ENCODE measurements around the gene WAPL. TPM values are rescaled to one million over a fixed set of nuclear protein-coding genes. Genes with fewer than 3 reads are reported as not detected.

Gene WAPL
- total and polyA plus RNA-seq, 2 of the 8 experiments (the other 6 are each of a cell fraction or from before 2014, with no cell fraction given) = 12.8 to 48.1 TPM

DNA sequence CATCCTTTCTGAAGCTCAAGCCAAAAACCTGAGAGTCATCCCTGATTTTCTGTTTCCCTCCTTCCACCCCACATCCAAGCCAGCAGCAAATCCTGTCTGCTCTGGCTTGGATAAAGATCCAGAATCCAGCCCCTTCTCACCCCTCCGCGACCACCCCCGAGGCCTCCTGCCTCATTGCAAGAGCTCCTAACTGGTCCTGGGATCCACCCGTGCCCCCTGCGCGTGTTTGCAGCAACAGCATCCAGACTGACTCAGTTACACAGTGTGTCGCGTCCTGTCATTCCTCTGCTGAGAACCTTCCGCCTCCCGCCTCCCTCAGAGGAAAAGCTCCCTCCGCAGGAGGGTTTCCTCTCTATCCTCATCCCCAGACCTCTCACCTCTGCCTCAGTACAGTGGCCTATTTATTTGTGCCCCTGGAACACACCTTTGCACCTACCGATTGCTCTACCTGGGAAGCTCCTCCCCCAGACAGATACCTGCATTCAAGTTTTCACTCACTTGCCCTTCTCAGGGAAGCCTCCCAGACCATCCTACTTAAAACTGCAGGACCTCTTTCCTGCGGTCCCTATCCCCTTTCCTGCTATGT, 133.4 kb downstream of the WAPL start (continued):
- TF ChIP-seq USF2 (IDR thresholded peaks at IDR 0.05; ENCODE audit: low read length) (no peak), ASH2L (IDR thresholded peaks at IDR 0.05; ENCODE audit: low read length) (no peak), MAFK (IDR thresholded peaks at IDR 0.05; ENCODE audit: low read depth, low read length) (no peak), HDAC2 (IDR thresholded peaks at IDR 0.05; ENCODE audit: borderline replicate concordance in 1 of 2, low read depth in 2 of 2, low read length in 2 of 2) (no peak)
- TF ChIP-seq, protein P1, sequence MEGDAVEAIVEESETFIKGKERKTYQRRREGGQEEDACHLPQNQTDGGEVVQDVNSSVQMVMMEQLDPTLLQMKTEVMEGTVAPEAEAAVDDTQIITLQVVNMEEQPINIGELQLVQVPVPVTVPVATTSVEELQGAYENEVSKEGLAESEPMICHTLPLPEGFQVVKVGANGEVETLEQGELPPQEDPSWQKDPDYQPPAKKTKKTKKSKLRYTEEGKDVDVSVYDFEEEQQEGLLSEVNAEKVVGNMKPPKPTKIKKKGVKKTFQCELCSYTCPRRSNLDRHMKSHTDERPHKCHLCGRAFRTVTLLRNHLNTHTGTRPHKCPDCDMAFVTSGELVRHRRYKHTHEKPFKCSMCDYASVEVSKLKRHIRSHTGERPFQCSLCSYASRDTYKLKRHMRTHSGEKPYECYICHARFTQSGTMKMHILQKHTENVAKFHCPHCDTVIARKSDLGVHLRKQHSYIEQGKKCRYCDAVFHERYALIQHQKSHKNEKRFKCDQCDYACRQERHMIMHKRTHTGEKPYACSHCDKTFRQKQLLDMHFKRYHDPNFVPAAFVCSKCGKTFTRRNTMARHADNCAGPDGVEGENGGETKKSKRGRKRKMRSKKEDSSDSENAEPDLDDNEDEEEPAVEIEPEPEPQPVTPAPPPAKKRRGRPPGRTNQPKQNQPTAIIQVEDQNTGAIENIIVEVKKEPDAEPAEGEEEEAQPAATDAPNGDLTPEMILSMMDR (IDR thresholded peaks at IDR 0.05; ENCODE audit: control extremely low read depth in 1 of 3, insufficient read depth in 1 of 3, low read depth in 1 of 3, low read length in 3 of 3) = no peak
- TF ChIP-seq, protein P2, sequence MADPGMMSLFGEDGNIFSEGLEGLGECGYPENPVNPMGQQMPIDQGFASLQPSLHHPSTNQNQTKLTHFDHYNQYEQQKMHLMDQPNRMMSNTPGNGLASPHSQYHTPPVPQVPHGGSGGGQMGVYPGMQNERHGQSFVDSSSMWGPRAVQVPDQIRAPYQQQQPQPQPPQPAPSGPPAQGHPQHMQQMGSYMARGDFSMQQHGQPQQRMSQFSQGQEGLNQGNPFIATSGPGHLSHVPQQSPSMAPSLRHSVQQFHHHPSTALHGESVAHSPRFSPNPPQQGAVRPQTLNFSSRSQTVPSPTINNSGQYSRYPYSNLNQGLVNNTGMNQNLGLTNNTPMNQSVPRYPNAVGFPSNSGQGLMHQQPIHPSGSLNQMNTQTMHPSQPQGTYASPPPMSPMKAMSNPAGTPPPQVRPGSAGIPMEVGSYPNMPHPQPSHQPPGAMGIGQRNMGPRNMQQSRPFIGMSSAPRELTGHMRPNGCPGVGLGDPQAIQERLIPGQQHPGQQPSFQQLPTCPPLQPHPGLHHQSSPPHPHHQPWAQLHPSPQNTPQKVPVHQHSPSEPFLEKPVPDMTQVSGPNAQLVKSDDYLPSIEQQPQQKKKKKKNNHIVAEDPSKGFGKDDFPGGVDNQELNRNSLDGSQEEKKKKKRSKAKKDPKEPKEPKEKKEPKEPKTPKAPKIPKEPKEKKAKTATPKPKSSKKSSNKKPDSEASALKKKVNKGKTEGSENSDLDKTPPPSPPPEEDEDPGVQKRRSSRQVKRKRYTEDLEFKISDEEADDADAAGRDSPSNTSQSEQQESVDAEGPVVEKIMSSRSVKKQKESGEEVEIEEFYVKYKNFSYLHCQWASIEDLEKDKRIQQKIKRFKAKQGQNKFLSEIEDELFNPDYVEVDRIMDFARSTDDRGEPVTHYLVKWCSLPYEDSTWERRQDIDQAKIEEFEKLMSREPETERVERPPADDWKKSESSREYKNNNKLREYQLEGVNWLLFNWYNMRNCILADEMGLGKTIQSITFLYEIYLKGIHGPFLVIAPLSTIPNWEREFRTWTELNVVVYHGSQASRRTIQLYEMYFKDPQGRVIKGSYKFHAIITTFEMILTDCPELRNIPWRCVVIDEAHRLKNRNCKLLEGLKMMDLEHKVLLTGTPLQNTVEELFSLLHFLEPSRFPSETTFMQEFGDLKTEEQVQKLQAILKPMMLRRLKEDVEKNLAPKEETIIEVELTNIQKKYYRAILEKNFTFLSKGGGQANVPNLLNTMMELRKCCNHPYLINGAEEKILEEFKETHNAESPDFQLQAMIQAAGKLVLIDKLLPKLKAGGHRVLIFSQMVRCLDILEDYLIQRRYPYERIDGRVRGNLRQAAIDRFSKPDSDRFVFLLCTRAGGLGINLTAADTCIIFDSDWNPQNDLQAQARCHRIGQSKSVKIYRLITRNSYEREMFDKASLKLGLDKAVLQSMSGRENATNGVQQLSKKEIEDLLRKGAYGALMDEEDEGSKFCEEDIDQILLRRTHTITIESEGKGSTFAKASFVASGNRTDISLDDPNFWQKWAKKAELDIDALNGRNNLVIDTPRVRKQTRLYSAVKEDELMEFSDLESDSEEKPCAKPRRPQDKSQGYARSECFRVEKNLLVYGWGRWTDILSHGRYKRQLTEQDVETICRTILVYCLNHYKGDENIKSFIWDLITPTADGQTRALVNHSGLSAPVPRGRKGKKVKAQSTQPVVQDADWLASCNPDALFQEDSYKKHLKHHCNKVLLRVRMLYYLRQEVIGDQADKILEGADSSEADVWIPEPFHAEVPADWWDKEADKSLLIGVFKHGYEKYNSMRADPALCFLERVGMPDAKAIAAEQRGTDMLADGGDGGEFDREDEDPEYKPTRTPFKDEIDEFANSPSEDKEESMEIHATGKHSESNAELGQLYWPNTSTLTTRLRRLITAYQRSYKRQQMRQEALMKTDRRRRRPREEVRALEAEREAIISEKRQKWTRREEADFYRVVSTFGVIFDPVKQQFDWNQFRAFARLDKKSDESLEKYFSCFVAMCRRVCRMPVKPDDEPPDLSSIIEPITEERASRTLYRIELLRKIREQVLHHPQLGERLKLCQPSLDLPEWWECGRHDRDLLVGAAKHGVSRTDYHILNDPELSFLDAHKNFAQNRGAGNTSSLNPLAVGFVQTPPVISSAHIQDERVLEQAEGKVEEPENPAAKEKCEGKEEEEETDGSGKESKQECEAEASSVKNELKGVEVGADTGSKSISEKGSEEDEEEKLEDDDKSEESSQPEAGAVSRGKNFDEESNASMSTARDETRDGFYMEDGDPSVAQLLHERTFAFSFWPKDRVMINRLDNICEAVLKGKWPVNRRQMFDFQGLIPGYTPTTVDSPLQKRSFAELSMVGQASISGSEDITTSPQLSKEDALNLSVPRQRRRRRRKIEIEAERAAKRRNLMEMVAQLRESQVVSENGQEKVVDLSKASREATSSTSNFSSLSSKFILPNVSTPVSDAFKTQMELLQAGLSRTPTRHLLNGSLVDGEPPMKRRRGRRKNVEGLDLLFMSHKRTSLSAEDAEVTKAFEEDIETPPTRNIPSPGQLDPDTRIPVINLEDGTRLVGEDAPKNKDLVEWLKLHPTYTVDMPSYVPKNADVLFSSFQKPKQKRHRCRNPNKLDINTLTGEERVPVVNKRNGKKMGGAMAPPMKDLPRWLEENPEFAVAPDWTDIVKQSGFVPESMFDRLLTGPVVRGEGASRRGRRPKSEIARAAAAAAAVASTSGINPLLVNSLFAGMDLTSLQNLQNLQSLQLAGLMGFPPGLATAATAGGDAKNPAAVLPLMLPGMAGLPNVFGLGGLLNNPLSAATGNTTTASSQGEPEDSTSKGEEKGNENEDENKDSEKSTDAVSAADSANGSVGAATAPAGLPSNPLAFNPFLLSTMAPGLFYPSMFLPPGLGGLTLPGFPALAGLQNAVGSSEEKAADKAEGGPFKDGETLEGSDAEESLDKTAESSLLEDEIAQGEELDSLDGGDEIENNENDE (IDR thresholded peaks at IDR 0.05; ENCODE audit: insufficient replicate concordance, low read length) = no peak

All from H1 (cell line).